HCT116 (cell line): ENCODE data around the gene WIPF3. TPM values are rescaled to one million over a fixed set of nuclear protein-coding genes. Genes with fewer than 3 reads are reported as not detected.

Experiments
- ATAC-seq: fragments of 200-7000 bp; cut with Tn5 transposase; 2 replicates; pipeline ENCODE4 v1.9.1; 2020; ENCODE audit warnings: mild to moderate bottlenecking, moderate library complexity
- BruUV-seq: library from RNA; stranded (reverse); fragments of 400-500 nt; replicated peaks from 2 replicates; lab custom pipeline; 2021; lab: Mats Ljungman, UMichigan
- CTCF ChIA-PET: fragments of 300-600 bp; sonication (Branson Sonifier 250); formaldehyde crosslinking; loops from one replicate; lab custom pipeline; 2021; ENCODE audit warnings: antibody characterized with exemption; lab: Charles Lee
- POLR2A ChIA-PET: fragments of 300-600, 350-600 bp; sonication (Branson Sonifier 250); formaldehyde crosslinking; loops from one replicate; lab custom pipeline; 2021; ENCODE audit warnings: antibody characterized with exemption; lab: Charles Lee
- RAD21 ChIA-PET, 2 experiments: fragments of 300-600 bp; sonication (Branson Sonifier 250); formaldehyde crosslinking; loops; one replicate each; lab custom pipeline; 2023; ENCODE audit warnings: low total read pairs in 2 of 2; ENCODE audit not compliant: uncharacterized antibody in 2 of 2, unreplicated experiment in 2 of 2, low non-redundant PET in 1 of 2; lab: Charles Lee
- DNase-seq: peaks from one replicate; pipeline ENCODE4 v3.0.0-alpha.2; 2010; ENCODE audit warnings: low read depth, low spot score
- H2AFZ ChIP-seq: fragments of 200-600 bp; shearing (Covaris generic), sonication (generic); 2 replicates; pipeline ENCODE4 v1.6.1; 2017; ENCODE audit warnings: low read depth, mixed run types, mixed read lengths, antibody characterized with exemption, low read length; ENCODE audit not compliant: poor library complexity, severe bottlenecking
- H3K27ac ChIP-seq: 2 replicates; pipeline ENCODE4 v1.5.1; 2012; ENCODE audit warnings: low read depth, low read length
- H3K27me3 ChIP-seq: fragments of 200-600 bp; sonication (generic); 2 replicates; pipeline ENCODE4 v1.6.1; 2016; ENCODE audit warnings: mixed run types, low read length, mixed read lengths; ENCODE audit not compliant: insufficient read depth
- H3K36me3 ChIP-seq, 2 experiments: fragments of 200-500 bp in 1 of 2; fragments of 200-600 bp in 1 of 2; sonication (Bioruptor generic) in 1 of 2; sonication (generic) in 1 of 2; 2 replicates each; pipeline versions ENCODE4 v1.5.1 to v1.6.1; 2014 to 2016; ENCODE audit warnings: low read length in 2 of 2, inconsistent platforms in 1 of 2, mixed read lengths in 1 of 2, mixed run types in 1 of 2; ENCODE audit not compliant: insufficient read depth in 2 of 2, control insufficient read depth in 1 of 2
- H3K4me1 ChIP-seq, 2 experiments: fragments of 200-600 bp in 1 of 2; sonication (generic) in 1 of 2; 2 replicates each; pipeline versions ENCODE4 v1.5.1 to v1.6.1; 2012 to 2017; ENCODE audit warnings: low read length in 2 of 2, inconsistent platforms in 1 of 2, mild to moderate bottlenecking in 1 of 2, mixed read lengths in 1 of 2, mixed run types in 1 of 2, moderate library complexity in 1 of 2; ENCODE audit not compliant: insufficient read depth in 2 of 2, control insufficient read depth in 1 of 2
- H3K4me2 ChIP-seq: fragments of 200-600 bp; sonication (generic); 2 replicates; pipeline ENCODE4 v1.6.1; 2017; ENCODE audit warnings: mixed run types, low read length, mixed read lengths
- H3K4me3 ChIP-seq, 2 experiments: fragments of 200-600 bp in 1 of 2; sonication (generic) in 1 of 2; replicated peaks in 1 of 2; 2 replicates each; pipeline ENCODE4 v1.5.1; 2011 to 2016; ENCODE audit warnings: low read length in 2 of 2, control low read depth in 1 of 2, low read depth in 1 of 2, mild to moderate bottlenecking in 1 of 2, mixed read lengths in 1 of 2, mixed run types in 1 of 2
- H3K79me2 ChIP-seq: fragments of 200-600 bp; sonication (generic); 2 replicates; pipeline ENCODE4 v1.6.1; 2017; ENCODE audit warnings: mild to moderate bottlenecking, mixed run types, low read length, moderate library complexity, mixed read lengths; ENCODE audit not compliant: insufficient read depth
- H3K9ac ChIP-seq: fragments of 200-600 bp; sonication (generic); 2 replicates; pipeline ENCODE4 v1.6.1; 2016; ENCODE audit warnings: low read length, mixed read lengths
- H3K9me2 ChIP-seq: fragments of 200-600 bp; sonication (generic), shearing (Covaris generic); 2 replicates; pipeline ENCODE4 v1.6.1; 2017; ENCODE audit warnings: mixed run types, mild to moderate bottlenecking, moderate library complexity; ENCODE audit not compliant: insufficient read depth
- H3K9me3 ChIP-seq, 2 experiments: fragments of 200-500 bp in 1 of 2; fragments of 200-600 bp in 1 of 2; sonication (Bioruptor generic) in 1 of 2; sonication (generic) in 1 of 2; 2 replicates each; pipeline ENCODE4 v1.6.1; 2014 to 2017; ENCODE audit warnings: low read length in 2 of 2, mixed read lengths in 2 of 2, inconsistent platforms in 1 of 2, low read depth in 1 of 2, mild to moderate bottlenecking in 1 of 2, mixed run types in 1 of 2, moderate library complexity in 1 of 2; ENCODE audit not compliant: control insufficient read depth in 1 of 2, insufficient read depth in 1 of 2
- H4K20me1 ChIP-seq: fragments of 200-600 bp; sonication (generic), shearing (Covaris generic); 2 replicates; pipeline ENCODE4 v1.6.1; 2017; ENCODE audit warnings: mixed run types, mild to moderate bottlenecking, moderate library complexity; ENCODE audit not compliant: insufficient read depth
- CBX3 ChIP-seq: IDR thresholded peaks from 2 replicates; pipeline ENCODE4 v1.6.1; 2012; ENCODE audit warnings: low read depth
- CEBPB ChIP-seq: IDR thresholded peaks from 2 replicates; pipeline ENCODE4 v1.6.1; 2012; ENCODE audit warnings: low read depth
- CTCF ChIP-seq, 3 experiments: fragments of 200-600 bp in 1 of 3; sonication (generic) in 1 of 3; IDR thresholded peaks in 2 of 3; conservative IDR thresholded peaks in 1 of 3; 2 replicates each; pipeline ENCODE4 v1.5.1; 2012 to 2017; ENCODE audit warnings: low read depth in 2 of 3, low read length in 2 of 3, antibody characterized with exemption in 1 of 3, borderline replicate concordance in 1 of 3, control low read depth in 1 of 3, mild to moderate bottlenecking in 1 of 3, mixed read lengths in 1 of 3, mixed run types in 1 of 3, moderate library complexity in 1 of 3; ENCODE audit not compliant: insufficient read depth in 1 of 3
- ELF1 ChIP-seq: IDR thresholded peaks from 2 replicates; pipeline ENCODE4 v1.6.1; 2012; ENCODE audit warnings: low read depth, borderline replicate concordance
- EZH2phosphoT487 ChIP-seq: fragments of 200-600 bp; IDR thresholded peaks from 2 replicates; pipeline ENCODE4 v1.6.1; 2018; ENCODE audit warnings: antibody characterized with exemption, borderline replicate concordance
- FOSL1 ChIP-seq: IDR thresholded peaks from 2 replicates; pipeline ENCODE4 v1.6.1; 2012; ENCODE audit warnings: low read depth
- MAX ChIP-seq: IDR thresholded peaks from 2 replicates; pipeline ENCODE4 v1.6.1; 2012
- POLR2A ChIP-seq: IDR thresholded peaks from 2 replicates; pipeline ENCODE4 v1.7.0; 2011; ENCODE audit warnings: borderline replicate concordance; ENCODE audit not compliant: insufficient read depth, insufficient read length; ENCODE audit errors: extremely low read depth
- POLR2AphosphoS5 ChIP-seq: IDR thresholded peaks from 2 replicates; pipeline ENCODE4 v1.6.1; 2011; ENCODE audit warnings: mild to moderate bottlenecking, low read depth, low read length, moderate library complexity
- SIN3A ChIP-seq: IDR thresholded peaks from 2 replicates; pipeline ENCODE4 v1.6.1; 2012; ENCODE audit warnings: low read depth
- SRF ChIP-seq: IDR thresholded peaks from 2 replicates; pipeline ENCODE4 v1.6.1; 2012; ENCODE audit warnings: low read depth
- YY1 ChIP-seq: IDR thresholded peaks from 2 replicates; pipeline ENCODE4 v1.6.1; 2011; ENCODE audit warnings: low read length, low read depth, moderate library complexity, mild to moderate bottlenecking; ENCODE audit not compliant: insufficient replicate concordance; ENCODE audit errors: extremely low read depth
- ZFX ChIP-seq: fragments of 450-650 bp; IDR thresholded peaks from 2 replicates; pipeline ENCODE4 v1.6.1; 2017
- intact Hi-C: fragments of 100-400 bp; cut with micrococcal nuclease; formaldehyde crosslinking; loops from 2 replicates; pipeline ENCODE4 v1.10.0; 2022
- total RNA-seq: library from RNA; stranded (reverse); gene quantifications from one replicate; pipeline ENCODE4 v1.2.1, GENCODE V29; 2021; ENCODE audit not compliant: unreplicated experiment
- TF ChIP-seq, protein P1 (sequence below): IDR thresholded peaks from 2 replicates; pipeline ENCODE4 v1.6.1; 2012; ENCODE audit warnings: low read depth
- TF ChIP-seq, protein P2 (sequence below): IDR thresholded peaks from 2 replicates; pipeline ENCODE4 v1.6.1; 2011; ENCODE audit warnings: mild to moderate bottlenecking, low read length, moderate library complexity; ENCODE audit not compliant: insufficient replicate concordance; ENCODE audit errors: extremely low read depth

WIPF3 gene
- total RNA-seq, 1 experiment from 2014 or later, result 8.6 TPM

GRCh38 chr7:29810297-29810696 lies 4.0 kb downstream of the WIPF3 start:
- Histone ChIP-seq H3K9me2 (no peaks in the 10 kb centered on the region), H3K4me3 (no peak overlapping the region)
- intact Hi-C loops, result no loop called here
- ATAC-seq, result no peak
- TF ChIP-seq ZFX (no peak), ELF1 (no peak), YY1 (no peak), CTCF (IDR thresholded peaks at IDR 0.05 in 2 of 3, conservative IDR thresholded peaks at IDR 0.05 in 1 of 3; ENCODE audit: borderline replicate concordance in 1 of 3, insufficient read depth in 1 of 3, low read depth in 2 of 3, low read length in 2 of 3) (no peak), FOSL1 (no peak), POLR2AphosphoS5 (no peak), CEBPB (no peak), MAX (no peak), SIN3A (no peak), CBX3 (no peak), POLR2A (no peak), SRF (no peak), EZH2phosphoT487 (no peak)
- TF ChIP-seq, protein P1, sequence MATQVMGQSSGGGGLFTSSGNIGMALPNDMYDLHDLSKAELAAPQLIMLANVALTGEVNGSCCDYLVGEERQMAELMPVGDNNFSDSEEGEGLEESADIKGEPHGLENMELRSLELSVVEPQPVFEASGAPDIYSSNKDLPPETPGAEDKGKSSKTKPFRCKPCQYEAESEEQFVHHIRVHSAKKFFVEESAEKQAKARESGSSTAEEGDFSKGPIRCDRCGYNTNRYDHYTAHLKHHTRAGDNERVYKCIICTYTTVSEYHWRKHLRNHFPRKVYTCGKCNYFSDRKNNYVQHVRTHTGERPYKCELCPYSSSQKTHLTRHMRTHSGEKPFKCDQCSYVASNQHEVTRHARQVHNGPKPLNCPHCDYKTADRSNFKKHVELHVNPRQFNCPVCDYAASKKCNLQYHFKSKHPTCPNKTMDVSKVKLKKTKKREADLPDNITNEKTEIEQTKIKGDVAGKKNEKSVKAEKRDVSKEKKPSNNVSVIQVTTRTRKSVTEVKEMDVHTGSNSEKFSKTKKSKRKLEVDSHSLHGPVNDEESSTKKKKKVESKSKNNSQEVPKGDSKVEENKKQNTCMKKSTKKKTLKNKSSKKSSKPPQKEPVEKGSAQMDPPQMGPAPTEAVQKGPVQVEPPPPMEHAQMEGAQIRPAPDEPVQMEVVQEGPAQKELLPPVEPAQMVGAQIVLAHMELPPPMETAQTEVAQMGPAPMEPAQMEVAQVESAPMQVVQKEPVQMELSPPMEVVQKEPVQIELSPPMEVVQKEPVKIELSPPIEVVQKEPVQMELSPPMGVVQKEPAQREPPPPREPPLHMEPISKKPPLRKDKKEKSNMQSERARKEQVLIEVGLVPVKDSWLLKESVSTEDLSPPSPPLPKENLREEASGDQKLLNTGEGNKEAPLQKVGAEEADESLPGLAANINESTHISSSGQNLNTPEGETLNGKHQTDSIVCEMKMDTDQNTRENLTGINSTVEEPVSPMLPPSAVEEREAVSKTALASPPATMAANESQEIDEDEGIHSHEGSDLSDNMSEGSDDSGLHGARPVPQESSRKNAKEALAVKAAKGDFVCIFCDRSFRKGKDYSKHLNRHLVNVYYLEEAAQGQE, result no peak
- TF ChIP-seq, protein P2, sequence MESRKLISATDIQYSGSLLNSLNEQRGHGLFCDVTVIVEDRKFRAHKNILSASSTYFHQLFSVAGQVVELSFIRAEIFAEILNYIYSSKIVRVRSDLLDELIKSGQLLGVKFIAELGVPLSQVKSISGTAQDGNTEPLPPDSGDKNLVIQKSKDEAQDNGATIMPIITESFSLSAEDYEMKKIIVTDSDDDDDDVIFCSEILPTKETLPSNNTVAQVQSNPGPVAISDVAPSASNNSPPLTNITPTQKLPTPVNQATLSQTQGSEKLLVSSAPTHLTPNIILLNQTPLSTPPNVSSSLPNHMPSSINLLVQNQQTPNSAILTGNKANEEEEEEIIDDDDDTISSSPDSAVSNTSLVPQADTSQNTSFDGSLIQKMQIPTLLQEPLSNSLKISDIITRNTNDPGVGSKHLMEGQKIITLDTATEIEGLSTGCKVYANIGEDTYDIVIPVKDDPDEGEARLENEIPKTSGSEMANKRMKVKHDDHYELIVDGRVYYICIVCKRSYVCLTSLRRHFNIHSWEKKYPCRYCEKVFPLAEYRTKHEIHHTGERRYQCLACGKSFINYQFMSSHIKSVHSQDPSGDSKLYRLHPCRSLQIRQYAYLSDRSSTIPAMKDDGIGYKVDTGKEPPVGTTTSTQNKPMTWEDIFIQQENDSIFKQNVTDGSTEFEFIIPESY, result no peak
- TF ChIP-seq, all 23 proteins: peak for 0
- no peaks in the 10 kb centered on the region for H3K79me2 ChIP-seq
- H3K9ac ChIP-seq, result no peak overlapping the region
- RAD21 ChIA-PET, result no interaction called here
- H2AFZ ChIP-seq, result no peak overlapping the region
- no peak overlapping the region for H3K27ac ChIP-seq
- POLR2A ChIA-PET, result no interaction called here
- H3K9me3 ChIP-seq, result no peaks in the 10 kb centered on the region
- H3K4me2 ChIP-seq, result no peak overlapping the region
- DNase-seq, result no peak
- H4K20me1 ChIP-seq, result no peaks in the 10 kb centered on the region
- no TSS peak for BruUV-seq
- H3K27me3 ChIP-seq, result no peaks in the 10 kb centered on the region
- H3K4me1 ChIP-seq, result peaks cover 10 to 21% of the 10 kb centered on the region in 2 experiments; a peak in 3 of 4 replicates
- H3K36me3 ChIP-seq, result no peaks in the 10 kb centered on the region
- CTCF ChIA-PET, result no interaction called here
